Measurements from ENCODE around the gene PF4V1.

Gene PF4V1, protein sequence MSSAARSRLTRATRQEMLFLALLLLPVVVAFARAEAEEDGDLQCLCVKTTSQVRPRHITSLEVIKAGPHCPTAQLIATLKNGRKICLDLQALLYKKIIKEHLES

DNA sequence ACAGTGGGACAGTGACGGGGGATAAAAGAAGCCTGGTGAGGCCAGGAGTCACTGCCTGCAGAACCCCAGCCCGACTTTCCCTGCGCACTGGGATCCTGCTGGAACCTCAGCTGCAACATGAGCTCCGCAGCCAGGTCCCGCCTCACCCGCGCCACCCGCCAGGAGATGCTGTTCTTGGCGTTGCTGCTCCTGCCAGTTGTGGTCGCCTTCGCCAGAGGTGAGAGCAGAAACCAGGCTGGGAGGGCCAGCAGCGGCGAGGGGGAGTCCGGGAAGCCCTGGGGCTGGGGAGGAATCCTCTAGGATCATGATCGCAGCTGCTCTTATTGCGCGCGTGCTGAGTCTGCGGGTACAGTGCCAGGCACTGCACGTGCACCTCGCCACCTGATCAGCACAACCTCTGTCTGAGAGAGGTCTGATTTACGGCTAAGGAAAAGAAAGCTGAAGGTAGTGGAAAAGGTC lies at the start of gene PF4V1:
Gene PF4V1 (plus strand): TSS at position 51 of the 459 bp plus-strand sequence. CDS start 67 bp downstream, at position 118.
- DNase-seq, result no peak

DNA sequence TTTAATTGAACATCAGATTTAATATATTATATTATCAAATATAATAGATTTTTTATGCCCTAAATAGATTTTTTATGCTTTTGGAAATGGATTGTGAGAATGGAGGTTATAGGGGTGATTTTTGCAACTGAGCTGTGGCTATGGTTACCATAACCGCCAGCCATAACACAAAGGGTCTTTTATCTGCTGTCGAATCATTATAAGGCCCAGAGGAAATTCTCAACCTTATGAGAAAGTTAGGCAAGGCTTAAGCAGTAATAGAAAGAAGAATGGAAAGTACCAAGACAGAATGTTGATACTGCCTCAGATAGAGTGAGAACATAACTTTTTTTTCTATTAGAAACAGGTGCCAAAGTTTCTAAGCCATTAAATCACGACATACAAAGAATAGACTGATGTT lies 42.9 kb upstream of the PF4V1 start:
- no peak for DNase-seq

DNA sequence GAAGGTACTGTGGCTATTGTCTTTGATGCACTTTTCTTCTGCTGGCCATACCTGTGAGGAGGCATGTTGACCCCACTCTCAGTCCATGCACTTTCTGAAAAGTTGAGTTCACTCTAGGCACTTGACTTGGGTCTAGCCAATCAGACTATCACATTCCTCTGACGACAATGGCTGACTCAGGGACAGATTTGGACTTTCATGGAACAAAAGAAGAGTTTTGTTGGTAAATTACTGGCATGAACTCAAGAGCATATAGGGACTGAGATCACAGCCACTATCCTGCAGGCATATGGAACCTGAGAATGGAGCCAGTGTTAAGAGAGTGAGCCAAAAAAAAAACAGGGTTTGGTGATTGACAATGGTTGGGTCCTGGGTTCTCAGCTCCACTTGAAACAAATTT lies 41.3 kb upstream of the PF4V1 start:
- no peak for DNase-seq

DNA sequence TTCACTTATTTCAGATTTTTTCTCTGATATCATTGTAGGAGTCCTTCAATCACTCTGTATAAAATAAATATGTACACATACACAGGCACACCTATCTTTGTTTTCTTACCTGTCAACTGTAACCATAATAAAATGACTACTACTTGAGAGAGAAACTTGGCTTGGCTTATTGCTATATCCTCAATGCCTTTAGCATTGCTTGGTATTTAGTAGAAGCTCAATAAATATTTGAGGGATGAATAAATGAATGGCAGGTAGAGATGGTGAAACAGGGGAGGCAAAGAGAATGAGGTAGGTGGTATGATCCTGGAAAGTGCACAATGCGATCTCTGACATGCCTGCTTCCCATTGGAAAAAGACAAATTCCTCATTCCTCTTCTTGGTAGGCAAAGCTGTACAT lies 38.4 kb upstream of the PF4V1 start:
- DNase-seq, result no peak

DNA sequence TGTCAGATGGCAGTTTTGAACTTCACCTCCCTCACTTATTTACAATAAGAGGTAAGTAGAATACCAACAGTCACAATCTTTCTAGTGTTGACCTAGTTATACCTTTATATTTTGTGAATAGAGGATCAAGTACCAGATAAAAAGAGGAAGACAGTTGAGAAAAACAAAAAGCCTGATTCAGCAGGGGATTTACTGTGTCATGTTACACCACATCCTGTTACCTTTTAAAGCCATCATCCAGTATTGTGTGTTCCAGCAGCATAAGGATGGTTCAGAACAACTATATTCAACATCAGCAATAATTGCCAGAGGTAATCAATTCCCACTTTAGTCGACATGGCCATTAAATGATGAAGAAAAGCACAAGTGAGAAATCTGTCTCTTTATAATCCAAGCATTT lies 38.0 kb upstream of the PF4V1 start:
- no peak for DNase-seq

DNA sequence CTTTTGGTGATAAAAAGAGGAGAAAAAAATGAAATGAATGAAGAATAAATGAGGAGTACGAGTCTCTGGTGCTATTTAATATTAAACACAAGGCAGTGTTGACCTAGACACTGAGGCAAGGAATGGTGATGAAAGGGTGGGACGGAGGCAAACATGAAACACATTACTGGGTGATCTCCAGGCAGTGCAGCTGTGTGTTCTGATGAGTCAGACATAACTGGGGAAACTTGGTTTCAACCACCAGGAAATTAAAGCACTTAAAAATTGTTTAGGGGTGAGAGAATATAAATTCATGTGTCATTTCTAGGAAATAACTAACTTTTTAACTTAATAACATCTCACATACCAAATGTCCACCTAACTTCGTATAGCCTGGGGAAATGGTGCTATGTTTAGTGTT lies 36.3 kb upstream of the PF4V1 start:
- no peak for DNase-seq

DNA sequence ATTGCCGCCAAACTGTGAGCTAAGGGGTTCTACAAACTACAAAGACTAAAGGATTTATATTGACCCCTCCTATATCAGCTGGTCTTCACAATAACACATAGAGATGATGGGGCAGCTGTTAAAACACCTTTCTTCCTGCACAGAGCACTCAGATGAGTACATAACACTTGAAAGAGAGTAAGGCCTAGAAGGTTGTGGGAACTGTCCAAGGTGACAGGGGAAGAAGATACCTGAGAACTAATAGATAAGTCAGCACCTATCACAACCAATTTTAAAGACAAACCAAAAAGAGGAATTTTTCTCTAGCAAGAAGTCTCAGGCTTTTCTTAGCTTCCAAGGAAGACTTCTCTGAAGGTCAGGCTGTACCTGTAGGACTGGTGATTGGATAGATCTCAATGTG lies 35.8 kb upstream of the PF4V1 start:
- no peak for DNase-seq

DNA sequence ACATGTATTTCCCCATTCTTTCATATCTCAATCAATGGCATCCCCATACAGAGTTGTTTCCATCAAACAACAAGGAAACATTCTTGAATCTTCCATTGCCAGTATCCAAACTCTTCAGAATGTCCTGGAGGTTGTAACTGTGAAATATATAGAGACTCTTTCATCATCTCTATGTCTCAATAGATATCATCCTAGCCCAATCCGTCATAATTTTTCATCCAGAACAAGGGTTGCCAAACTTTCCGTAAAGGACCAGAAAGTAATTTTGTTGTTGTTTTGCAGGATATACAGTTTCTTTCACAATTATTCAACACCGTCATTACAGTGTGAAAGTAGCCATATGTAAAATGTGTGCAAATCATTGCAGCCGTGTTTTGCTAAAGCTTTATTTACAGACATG lies 31.8 kb upstream of the PF4V1 start:
- no peak for DNase-seq

DNA sequence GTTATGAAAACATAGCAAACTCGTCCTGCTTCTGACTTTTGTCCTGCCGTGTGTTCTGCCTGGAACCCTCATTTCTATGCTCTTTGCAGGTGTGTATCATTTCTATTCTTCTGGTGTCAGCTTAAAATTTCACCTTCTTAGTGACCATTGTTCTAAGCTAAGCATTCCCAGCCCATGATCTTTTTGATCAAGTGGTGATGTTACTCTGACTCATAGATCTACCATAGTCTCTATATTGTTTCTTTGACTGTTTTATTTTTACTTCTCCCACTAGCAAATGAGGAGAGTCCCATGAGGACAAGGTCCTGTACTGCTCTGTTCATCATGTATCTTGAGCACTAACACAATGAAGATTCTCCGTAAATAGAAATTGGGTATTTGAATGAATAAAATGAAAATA lies 30.7 kb upstream of the PF4V1 start:
- DNase-seq, result no peak

DNA sequence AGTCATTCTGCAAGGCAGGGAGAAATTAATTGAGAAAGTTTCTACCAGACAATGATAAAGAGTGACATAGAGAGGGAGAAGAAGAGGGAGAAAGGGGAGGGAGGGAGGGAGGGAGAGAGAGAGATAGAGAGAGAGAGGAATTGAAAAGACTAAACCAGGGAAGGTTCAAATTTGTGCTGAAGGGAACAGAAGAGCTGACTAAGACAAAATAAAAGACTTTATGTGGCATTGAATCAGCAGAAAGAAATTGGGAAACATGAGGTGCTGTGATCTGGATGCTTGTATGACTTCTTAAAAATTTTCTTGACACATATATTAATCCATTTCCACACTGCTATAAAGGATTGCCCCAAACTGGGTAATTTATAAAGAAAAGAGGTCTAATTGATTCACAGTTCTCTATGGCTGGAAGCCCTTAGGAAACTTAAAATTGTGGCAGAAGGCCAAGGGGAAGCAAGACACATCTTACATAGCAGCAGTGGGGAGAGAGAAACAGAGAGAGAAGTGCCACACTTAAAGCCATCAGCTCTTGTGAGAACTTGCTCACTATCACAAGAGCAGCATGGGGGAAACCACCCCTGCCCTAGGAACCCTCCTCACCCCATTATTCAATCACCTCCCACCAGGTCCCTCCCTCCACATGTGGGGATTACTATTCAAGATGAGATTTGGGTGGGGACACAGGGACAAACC lies 30.1 kb upstream of the PF4V1 start:
- DNase-seq, result no peak

DNA sequence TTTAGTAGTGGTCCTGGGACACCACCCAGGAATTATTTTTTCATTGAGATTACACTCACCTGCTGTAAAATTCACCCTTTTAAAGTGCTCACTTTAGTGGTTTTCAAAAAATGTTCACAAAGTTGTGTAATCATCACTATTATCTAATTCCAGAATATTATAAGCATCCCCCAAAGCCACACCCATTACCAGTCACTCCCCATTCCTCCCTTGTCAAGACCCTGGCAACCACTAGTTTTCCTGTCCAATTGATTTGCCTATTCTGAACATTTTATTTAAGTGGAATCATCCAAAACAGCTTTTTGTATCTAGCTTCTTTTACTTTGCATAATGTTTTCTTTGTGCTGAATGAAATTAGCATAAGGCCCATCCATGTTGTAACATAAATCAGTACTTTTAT lies 29.3 kb upstream of the PF4V1 start:
- DNase-seq, result no peak

DNA sequence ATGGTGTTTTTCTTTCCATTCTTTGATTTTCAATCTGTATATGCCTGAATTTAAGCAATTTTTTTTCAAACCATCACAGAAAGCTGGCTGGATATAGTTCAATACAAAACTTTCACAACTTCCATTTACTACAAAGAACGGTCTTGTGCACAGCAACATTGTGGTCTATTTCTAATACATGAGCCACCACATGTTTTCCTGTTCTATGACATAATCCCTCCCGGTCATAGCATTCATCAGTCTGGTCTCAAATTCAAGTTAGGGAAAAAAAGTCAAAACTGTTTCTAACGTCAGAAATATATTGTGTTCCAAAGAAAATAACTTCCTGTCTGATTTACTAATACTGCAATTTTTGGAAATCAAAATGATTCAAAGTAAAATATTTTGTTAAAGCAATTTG lies 24.1 kb upstream of the PF4V1 start:
- no peak for DNase-seq

DNA sequence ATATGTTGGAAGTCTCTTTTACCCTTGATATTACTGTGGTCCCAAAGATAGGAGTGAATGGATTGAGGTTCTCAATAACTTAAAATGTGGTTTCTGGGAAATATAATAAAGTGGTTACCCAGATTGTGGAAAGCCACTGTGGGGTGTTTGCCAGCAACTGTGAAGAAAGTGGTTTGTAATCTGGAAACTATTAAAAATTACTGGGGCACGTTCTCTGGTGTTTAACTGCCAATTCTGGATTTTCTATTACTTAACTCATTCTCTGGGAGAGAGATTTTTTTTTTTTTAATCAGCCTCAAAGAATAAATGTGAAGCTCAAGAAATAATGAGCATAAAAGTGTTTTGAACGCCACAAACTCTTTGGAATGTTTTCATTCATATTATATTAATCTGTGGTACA lies 21.5 kb upstream of the PF4V1 start:
- no peak for DNase-seq

DNA sequence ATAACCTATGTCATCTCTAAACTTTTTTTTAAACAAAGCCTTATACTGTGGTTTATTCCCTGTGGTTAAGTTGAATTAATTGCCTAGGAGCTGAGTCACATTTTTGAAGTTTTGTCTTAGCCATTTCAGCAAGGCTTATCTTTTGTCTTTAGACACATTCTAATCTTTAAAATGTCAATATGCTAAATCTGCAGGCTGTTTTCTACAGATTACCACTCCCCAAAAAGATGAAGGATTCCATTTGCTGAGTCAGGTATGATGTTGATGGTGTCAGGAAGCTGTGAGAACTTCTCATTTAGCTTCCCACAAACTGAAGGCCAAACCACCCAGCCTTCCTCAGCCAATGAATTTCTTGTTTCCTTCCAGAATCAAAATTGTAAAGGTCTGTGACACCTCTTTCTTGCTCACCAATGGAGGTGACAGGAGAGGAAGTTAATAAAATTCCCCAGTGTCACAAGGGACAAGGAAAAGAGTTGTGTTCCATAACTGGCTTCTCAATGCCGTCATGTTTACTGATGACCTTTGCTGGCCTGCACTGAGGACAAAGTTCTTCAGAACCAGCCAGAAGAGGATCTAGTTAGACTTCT lies 20.4 kb upstream of the PF4V1 start:
- DNase-seq, result no peak

DNA sequence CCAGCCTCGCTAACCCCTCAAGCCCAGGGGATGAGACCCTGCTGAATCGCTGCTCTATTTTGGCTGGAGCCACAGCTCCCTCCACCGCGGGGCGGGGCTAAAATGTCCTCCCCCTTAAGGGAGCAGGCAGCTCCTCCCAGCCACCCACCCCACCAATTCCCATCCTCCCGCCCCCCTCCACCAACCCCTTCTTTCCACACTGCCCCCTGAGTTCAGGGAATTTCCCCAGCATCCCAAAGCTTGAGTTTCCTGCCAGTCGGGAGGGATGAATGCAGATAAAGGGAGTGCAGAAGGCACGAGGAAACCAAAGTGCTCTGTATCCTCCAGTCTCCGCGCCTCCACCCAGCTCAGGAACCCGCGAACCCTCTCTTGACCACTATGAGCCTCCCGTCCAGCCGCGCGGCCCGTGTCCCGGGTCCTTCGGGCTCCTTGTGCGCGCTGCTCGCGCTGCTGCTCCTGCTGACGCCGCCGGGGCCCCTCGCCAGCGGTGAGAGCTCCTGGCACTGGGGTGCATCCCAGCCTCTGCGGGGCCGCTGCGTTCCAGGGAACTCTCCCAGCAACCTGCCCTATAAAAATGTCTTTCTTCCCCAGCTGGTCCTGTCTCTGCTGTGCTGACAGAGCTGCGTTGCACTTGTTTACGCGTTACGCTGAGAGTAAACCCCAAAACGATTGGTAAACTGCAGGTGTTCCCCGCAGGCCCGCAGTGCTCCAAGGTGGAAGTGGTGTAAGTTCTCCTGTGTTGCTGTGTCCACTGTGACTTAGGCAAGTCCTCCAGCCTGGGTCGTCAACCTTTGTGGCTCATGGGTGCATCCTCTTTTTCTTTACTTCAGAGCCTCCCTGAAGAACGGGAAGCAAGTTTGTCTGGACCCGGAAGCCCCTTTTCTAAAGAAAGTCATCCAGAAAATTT lies 16.5 kb upstream of the PF4V1 start, which contains the start of gene CXCL6:
Gene CXCL6 (plus strand): TSS at position 306 of the 907 bp plus-strand sequence. CDS start 73 bp downstream, at position 379.
- peak; percentile 5 for DNase-seq

DNA sequence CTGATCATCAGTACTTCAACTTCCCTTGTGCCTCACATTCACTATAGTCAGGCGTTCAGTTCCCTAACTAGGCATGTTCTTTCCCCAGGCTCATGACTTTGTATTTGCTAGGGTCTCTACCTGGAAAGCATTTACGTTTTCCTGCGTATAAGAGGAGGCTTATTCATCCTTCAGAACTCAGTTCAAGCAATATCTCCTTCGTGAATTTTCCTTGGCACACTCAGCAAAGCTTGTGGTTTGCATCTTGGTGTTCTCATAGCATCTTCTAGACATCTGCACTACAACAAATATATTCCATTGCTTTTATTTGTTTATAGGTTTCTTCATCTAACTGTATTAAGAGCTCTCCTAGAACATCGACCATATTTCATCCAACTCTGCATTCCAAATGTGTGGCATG lies 14.0 kb upstream of the PF4V1 start:
- DNase-seq, result no peak

DNA sequence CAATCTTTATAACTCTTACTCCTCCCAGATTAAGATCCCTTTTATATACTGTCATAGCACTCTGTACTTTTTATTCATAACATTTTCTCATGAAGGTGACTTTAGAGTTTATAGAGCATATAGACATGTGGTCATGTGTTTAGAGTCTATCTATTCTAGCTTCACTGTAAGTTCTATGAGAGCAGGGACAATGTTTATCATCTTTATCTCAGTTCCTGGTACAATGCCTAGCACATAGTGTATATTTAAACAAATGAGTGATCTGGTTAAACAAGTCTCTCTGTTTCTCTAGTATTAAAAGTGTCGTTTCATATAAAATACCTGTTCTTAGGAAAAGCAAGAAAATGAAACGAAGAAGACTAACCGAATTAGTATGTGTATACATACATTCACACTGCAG lies 13.4 kb upstream of the PF4V1 start:
- DNase-seq, result no peak

DNA sequence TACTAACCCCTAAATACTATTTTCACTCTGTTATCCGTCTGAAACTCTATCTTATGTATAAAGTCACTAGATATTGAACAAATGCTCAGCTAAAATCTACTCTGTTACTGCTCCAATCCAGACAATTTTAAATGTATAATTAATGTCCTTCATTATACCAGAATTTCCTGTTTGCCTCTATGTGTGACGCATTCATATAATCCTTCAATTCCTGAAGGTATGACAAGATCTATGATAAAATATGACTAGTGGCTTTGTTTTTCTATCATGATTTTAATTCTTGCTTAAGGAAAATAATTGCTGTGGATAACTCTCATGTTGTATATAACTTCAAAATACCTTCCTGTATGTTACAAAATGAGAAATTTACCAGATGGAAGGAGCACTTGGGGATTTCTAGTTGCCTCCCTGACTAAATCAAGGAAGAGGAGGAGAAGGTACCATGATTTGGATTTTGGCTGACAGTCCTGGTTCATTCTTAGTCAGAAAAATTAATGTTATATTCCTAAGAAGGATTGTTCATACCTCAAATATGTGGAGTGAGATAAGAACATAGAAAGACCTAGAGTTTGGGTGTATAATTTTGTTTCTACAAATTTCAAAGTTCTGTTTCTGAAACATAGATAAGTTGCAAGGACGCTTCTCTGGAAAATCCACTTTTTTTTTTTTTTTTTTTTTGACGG lies 11.7 kb upstream of the PF4V1 start:
- no peak for DNase-seq

DNA sequence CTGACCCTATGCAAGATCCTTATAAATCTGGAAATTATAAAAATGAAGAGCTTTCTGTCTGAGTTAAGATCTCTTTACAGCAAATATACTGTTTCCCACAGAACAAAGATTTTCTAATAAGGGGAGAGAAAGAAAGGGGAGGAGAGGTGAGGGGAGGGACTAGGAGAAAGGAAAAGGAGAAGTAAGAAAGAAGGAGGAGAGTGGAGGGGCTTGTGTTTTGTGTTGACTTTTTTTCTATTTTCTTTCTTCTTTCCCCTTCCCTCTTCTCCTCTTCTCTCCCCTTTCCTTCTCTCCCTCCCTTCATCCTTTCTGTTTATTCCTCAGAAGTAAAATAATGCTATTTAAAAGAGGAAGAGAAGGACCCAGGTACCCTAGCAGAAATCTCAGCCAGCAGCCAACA lies 10.4 kb upstream of the PF4V1 start:
- DNase-seq, result no peak

DNA sequence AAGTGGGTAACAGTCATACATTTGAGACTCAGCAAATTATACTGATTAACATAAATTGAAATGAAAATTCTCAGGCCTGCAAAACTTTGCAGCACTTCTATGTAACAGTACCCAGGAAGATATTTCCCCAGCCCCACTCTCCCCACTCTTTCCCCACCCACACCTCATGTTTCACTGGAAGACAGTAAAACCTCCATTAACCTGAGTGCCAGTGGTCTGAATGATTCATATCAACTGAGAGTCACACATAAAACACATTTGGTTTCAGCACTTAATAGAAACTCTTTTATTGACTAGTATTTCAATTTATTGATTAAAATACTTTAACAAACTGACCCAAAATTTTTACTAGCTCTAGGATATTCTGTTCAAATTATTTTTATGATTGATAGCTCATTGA lies 9.7 kb upstream of the PF4V1 start:
- DNase-seq, result no peak

DNA sequence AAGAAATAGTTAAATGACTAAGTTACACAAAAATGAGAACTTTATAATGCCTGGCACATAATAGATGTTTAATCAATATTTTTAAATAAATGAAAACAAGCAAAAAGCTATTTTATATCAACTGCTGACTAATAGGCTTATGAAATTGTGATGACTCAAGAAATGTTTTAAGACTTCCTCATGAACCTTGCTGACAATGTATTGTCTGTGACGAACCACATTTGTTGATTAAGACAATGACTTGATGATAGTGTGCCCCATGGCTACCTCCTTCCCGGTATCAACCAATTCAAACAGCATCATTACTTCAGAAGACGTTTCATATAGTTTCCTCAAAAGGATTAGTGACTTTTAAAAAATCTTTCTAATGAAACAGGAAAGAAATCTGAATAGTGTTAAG lies 8.8 kb upstream of the PF4V1 start:
- no peak for DNase-seq

DNA sequence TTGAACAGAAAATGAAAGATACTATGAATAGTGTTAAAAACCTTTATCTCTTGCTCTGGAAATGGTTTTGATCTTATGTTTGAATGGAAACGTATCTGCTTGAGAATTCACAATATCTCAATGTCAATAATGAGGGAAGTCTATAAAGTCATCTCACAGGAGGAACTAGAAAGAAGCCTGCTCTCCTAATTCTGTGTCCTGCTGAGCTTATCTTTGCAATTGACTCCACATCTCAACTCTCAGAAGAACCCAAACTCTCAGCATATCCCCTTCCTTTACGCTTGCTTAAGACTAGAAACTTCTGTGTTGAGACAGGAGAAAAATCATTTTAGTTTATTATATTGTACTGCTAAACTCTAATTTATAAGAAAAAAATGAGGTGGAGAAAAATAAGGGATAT lies 8.3 kb upstream of the PF4V1 start:
- DNase-seq, result no peak

Measured in CD4-positive, alpha-beta T cell treated with Interleukin-17A for 1 hour (primary cell).